Fibroblast of pulmonary artery (primary cell): Measurements from ENCODE around the gene CMTM8.

Experiments used
- DNase-seq: peaks from one replicate; pipeline ENCODE4 v3.0.0-alpha.2; 2010; ENCODE audit warnings: low read depth
- H3K4me3 ChIP-seq: replicated peaks from 2 replicates; pipeline ENCODE4 v1.5.1; 2011; ENCODE audit warnings: low read depth, mild to moderate bottlenecking, control low read depth, low read length, moderate library complexity
- TF ChIP-seq, protein P1 (sequence below): IDR thresholded peaks from 2 replicates; pipeline ENCODE4 v1.5.1; 2011; ENCODE audit warnings: mild to moderate bottlenecking, control low read depth, low read length, inconsistent platforms; ENCODE audit errors: missing control alignments

The CMTM8 gene

DNA sequence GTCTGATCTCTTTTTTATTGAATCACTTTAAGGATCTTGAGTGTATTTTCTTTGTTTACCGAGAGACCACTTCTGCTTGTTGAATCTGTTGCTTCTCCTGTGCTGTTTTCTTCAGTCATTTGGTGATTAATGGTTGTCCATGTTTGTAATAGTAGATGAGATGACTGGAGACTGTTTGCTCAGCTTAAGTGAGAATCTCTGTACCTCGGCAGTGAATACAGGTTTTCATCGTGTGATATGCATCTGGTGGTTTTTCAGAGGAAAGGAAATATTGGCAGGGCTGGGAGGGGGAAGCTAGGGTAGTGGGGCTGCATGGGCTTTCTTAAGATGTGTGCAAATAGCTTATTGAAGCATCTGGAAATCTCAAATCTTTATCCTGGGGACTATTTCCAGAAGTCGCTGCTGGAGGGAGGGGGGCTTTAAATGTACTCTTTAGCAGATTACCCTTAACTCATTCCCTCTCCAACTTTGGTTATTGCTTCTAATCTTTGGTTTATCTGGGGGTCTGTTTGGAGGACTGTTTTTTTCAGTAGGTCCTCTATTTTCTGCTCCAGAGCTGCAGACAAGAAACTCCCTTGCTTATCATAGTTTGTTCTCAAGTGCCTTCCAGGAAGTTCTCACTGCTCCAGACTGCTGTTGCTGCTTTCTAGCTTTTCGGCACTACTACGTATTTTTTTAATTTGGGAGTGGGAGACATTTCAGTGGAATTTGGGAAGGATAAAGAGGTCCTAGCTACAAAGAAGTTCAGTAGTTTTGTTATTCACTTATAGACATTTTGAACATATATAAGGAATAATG, 19.4 kb downstream of the CMTM8 start:
- TF ChIP-seq, protein P1, sequence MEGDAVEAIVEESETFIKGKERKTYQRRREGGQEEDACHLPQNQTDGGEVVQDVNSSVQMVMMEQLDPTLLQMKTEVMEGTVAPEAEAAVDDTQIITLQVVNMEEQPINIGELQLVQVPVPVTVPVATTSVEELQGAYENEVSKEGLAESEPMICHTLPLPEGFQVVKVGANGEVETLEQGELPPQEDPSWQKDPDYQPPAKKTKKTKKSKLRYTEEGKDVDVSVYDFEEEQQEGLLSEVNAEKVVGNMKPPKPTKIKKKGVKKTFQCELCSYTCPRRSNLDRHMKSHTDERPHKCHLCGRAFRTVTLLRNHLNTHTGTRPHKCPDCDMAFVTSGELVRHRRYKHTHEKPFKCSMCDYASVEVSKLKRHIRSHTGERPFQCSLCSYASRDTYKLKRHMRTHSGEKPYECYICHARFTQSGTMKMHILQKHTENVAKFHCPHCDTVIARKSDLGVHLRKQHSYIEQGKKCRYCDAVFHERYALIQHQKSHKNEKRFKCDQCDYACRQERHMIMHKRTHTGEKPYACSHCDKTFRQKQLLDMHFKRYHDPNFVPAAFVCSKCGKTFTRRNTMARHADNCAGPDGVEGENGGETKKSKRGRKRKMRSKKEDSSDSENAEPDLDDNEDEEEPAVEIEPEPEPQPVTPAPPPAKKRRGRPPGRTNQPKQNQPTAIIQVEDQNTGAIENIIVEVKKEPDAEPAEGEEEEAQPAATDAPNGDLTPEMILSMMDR = no peak
- no peak for DNase-seq
- no peak overlapping the region for H3K4me3 ChIP-seq

DNA sequence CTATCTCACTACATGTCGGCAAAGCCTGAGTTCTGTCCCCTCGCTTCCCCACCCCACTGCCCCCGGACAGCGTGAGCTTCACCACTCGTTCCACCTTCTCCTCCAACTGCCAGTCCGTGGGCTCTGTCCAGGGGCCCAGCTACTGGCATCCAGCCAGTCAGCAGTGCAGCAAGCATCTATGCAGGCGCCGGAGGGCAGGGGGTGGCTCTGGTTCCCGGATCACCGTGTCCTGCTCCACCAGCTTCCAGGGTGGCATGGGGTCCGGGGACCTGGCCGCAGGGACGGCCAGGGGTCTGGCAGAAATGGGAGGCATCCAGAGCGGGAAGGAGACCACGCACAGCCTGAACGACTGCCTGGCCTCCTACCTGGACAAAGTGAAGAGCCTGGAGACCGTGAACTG, 20.4 kb downstream of the CMTM8 start:
- H3K4me3 ChIP-seq = no peak overlapping the region
- TF ChIP-seq, protein P1 = no peak
- DNase-seq = no peak

DNA sequence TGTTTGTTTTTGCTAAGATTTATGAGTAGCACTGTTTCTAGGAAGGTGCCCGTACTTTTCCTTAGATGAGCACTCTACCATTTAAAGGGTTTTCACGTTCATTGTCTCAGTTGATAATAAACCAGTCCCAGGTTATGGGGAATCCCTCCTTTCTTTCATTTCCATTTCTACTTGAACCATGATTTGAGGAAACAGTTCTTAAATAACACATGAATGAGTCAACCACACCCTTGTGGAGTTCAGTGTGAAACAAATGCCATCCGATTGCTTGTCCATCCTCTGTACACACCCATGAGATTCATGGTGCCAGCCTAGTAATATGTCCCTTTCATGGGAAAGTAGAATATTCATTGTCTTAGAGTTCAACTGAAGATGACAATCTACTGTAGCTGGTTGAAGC, 23.1 kb downstream of the CMTM8 start:
- TF ChIP-seq, protein P1 = no peak
- no peak for DNase-seq
- H3K4me3 ChIP-seq = no peak overlapping the region

DNA sequence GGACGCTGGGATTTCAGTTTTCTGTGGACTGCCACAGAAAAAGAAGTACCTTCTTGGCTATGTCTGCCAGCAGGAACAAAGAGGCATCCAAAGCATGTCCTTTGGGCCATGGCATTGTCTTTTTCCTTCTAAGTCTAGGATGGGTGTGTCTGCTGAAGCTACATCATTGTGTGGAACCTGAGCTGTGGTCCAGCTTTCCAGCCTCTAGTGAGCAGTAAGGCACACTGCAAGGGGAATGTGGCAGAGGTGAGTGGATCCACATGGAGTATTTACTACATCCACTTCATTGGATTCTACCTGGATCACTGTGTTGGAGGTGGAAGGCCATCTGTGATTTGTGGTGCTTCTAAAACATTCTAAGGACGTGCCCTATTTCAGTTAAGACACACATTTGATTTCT, 23.7 kb downstream of the CMTM8 start:
- no peak overlapping the region for H3K4me3 ChIP-seq
- TF ChIP-seq, protein P1 = no peak
- no peak for DNase-seq

DNA sequence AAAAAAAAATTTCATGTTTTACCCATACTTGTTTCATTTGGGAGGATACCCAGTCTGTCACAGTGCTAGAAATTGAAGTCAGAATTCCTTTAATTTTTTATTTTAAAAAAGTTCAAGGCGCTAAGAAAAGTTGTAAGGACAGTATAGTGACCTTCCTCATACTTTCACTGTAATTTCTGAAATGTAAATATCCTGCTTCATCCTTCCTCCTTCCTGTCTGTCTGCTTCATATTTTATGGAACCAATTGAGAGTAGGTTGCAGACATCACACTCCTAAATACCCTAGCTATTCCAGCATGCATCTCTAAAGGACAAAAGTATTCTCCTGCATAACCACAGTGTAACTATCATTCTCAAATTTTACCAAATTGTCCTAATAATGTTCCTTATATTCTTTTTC, 35.8 kb downstream of the CMTM8 start:
- TF ChIP-seq, protein P1 = no peak
- H3K4me3 ChIP-seq = no peak overlapping the region

DNA sequence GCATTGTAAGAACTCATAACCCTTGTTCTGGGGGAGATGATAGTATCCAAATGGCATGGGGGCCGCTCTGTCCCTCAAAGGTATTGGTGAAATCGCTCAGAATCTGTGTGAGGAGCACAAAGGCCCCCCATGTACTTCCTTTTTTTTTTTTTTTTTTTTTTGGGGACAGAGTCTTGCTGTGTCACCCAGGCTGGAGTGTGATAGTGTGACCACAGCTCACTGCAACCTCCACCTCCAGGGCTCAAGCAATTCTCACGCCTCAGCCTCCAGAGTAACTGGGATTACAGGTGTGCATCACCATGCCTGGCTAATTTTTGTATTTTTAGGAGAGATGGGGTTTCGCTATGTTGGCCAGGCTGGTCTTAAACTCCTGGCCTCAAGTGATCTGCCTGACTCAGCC, 37.0 kb downstream of the CMTM8 start:
- no peak overlapping the region for H3K4me3 ChIP-seq
- TF ChIP-seq, protein P1 = no peak
- DNase-seq = no peak

More for the DNA sequence above, 35.8 kb downstream of the CMTM8 start:
- no peak for DNase-seq
